Smooth muscle cell of the brain vasculature (primary cell): ENCODE measurements around the gene CDK18.
A peak's percentile ranks its signal among the peaks of the same experiment; 100 is the strongest.
"Not testable (repeated sequence)": the region's sequence is repeated elsewhere in the genome, so short reads cannot be mapped to it uniquely, and the experiment has no call there.

Experiments used
- DNase-seq: peaks from one replicate; pipeline ENCODE4 v3.0.0-alpha.2; 2012; ENCODE audit warnings: low read depth, low spot score

CDK18 gene

GRCh38 chr1:205504311-205505075, at the start of gene CDK18:
Gene CDK18 (plus strand): TSS chr1:205504669. CDS start chr1:205523168, 18,499 bp downstream.
- DNase-seq: no peak

- no peak for DNase-seq
These were observed 49.5 kb upstream of the CDK18 start for GRCh38 chr1:205454903-205455335.

DNA sequence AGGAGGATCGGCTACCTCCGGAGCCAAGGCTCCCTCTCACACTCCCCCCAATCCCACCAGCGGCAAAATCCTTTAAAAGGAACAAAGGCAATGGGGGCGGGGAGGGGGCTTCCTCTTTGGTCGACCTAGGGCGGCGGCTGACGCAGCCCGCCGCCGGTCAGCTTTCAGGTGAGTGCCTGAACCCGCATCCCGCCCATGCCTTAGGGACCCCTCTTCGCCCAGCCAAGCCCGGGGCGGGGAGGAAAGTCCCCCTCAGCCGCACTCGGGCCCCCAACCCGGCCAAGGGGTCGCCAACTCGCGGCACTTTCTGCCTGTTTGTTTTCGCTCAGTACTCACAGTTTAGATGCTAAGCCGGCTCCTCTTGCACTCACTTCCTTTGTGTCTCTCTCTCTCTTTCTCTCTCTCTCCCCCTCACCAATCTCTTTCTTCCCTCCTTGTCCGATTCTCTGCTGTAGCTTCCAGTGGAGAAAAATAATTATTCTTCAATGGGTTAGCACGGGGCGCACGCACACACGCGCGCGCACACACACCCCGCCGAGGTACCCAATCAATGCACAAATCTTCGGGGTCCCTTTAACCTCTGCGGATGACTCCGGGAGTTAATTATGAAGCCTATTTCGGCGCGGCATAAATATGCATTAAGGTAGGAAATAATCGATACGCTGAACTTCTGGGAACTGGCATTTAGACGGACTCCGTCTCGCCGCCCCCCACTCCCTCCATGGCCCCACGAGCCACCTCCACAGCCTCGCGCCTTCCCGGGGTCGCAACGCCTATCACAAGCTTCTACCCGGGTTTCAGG, 48.7 kb upstream of the CDK18 start, which contains the start of gene BLACAT1:
Gene BLACAT1 (minus strand): TSS at position 465 of the 802 bp plus-strand sequence.
- no peak for DNase-seq

DNA sequence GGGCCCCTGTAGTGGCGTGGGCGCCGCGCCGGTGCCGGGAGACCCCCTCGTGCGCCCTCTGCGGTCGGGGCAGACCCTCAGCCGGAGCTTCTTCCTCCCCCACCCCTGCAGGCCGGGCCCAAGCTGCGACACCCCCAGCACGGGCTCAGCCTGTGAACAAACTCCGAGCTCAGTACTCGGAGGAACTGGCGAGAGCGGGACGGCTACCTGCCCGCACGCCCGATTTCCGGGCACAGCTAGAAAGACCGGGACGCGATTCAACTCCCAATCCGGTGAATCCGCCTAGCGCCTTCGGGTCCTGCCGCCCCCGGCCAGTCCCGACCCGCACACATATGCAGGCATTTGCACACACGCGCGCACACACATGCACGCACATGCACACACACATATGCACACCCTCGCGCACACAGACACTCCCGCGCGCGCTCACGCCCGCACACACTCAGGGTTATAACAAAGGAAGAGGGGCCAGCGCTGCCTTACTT, 48.0 kb upstream of the CDK18 start:
- DNase-seq: no peak

- no peak for DNase-seq
These were observed 47.4 kb upstream of the CDK18 start for GRCh38 chr1:205456868-205457745.

DNA sequence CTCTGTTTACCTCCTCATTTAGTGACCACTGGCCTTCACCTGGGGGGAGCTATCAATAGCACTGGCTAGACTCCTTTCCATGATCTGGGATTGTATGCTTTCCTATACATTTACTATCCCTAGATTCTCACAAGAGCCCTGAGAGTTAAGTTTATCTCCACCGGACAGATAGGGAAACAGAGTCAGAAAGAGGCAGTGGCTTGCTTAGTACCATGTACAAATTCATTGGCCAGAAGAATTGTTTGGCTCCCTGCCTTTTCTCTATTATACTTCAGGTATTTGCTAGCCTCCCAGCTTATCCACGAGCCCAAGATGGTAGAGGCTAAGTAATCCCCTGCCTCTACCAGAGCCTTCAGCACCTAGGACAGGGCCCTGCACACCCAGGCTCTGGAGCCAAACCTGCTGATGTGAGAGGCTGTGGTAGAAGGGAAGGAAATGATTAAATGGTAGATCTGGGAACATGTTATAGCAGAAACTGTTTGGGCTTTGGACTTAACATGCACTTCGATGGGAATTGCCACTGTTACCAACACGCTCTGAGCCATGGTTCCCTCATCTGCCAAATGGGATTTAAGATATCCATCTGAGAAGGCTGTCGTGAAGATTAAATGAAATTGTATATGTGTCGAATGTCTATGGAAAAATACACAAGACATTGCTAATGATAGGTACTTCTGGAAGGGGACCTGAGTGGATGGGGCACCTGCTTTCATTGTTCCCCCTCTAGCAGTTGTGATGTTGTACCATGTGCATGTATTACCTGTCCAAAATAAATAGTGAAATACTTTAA, 45.5 kb upstream of the CDK18 start:
- DNase-seq: peak; percentile 23

GRCh38 chr1:205465392-205465791, 39.1 kb upstream of the CDK18 start:
- no peak for DNase-seq

DNA sequence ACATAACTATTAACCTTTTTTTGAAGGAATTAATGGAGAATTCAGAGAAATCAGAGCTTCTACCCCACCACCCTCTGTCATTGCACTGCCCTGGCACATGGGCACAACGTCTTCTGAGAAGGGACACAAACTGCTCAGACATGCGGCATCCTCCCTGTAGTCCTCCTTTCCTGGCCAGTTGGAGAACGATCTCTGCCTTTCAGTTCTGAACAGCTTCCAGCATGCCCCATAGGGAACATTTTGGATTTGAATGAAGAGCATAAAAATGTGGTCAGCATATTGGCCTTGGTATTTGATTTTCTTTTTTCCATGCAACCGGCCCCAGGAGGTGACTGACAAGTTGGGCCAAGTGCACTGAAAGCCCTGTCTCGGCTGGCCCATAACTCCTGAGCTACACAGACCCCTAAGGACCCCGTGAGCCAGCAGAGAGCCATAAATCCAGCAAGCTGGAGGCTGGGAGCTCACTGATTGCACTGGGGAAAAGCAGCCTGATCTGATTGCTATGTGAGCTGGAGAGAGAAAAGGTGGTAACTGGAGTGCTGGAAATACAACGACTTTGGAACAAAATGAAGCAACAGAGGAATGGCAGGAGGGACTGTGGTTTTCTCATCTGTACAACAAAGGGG, 37.8 kb upstream of the CDK18 start:
- no peak for DNase-seq

GRCh38 chr1:205470131-205470530, 34.3 kb upstream of the CDK18 start:
- no peak for DNase-seq

DNA sequence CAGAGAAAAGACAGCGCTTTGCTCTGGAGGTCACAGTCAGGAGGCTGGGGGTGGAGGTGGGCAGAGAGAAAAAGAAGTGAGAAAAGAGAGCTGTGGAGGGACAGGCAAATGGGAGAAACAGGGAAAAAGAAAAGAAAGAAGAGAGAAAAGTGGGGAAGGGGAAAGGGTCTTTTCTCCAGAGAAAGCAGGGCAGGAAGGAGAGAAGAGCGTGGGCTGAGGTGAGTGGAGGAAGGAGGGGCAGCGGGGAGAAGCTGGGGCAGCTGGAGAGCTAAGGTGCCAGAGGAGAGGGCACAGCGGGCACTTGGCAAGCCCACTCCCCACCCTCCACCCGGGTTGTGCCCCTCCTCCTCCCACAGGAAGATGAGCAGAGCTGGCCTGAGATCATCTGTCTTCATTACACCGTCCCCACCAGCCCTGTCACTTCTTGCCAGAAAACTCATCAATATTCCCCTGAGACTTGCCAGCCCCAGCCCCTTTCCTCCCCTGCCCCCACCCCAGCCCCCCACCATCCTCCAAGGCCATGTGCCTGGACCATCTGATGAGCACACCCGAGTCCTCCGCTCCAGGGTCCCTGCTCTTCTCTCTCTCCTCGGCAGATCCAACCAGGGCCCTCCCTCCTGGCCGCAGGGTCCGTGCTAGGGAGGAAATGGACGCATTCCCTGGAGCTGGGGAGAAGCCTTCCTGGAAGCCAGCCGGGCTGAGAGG, 31.6 kb upstream of the CDK18 start:
- DNase-seq: no peak

GRCh38 chr1:205473475-205473874, 31.0 kb upstream of the CDK18 start:
- DNase-seq: no peak

DNA sequence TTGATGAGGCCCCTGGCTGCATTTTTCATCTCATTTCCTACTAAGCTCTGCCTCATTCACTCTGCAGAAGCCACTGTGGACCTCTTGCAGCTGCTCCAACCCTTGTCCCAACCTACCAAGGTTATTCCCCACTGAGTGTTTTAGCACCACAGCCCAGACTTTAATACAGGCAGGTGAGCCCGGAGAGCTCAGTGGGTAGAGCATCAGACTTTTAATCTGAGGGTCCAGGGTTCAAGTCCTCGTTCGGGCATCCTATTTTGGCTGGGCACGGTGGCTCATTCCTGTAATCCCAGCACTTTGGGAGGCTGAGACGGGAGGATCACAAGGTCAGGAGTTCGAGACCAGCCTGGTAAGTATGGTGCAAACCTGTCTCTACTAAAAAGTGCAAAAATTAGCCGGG, 30.5 kb upstream of the CDK18 start:
- DNase-seq: no peak

DNA sequence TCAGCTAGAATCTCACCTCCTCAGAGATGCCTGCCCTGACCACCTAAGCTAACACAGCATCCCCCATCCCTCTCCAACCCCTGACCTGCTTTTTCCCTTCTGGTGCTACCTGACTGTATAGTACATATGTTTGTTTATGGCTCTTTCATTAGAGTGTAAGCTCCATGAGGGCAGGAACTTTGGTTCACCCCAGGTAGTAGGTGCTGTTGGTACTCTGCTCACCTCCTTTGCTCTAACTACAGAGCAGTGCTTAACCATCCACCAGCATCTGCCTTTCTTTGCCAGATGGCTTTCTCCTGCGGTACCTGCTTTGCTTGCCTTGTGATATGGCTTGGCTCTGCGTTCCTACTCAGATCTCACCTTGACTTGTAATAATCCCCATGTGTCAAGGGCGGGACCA, 29.9 kb upstream of the CDK18 start:
- no peak for DNase-seq

- DNase-seq: no peak
These were observed 28.6 kb upstream of the CDK18 start for GRCh38 chr1:205475855-205476254.

DNA sequence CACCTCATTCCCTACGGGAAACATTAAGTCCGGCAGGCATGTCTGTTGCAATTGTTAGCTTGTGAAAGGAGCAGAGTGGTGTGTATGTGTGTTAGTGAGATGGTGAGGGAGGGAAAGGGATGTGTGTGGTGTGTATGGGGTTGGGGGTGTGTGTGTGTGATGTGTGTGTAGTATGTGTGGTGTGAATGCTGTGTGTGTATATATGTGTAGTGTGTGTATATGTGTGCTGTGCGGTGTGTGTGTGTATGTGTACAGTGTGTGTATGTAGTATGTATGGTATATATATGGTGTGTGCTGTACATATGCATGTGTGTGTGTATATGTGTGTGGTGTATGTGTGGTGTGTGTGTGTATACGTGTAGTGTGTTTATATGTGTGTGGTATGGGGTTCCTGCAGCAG, 27.8 kb upstream of the CDK18 start:
- no peak for DNase-seq

GRCh38 chr1:205477121-205477758, 27.2 kb upstream of the CDK18 start:
- no peak for DNase-seq

DNA sequence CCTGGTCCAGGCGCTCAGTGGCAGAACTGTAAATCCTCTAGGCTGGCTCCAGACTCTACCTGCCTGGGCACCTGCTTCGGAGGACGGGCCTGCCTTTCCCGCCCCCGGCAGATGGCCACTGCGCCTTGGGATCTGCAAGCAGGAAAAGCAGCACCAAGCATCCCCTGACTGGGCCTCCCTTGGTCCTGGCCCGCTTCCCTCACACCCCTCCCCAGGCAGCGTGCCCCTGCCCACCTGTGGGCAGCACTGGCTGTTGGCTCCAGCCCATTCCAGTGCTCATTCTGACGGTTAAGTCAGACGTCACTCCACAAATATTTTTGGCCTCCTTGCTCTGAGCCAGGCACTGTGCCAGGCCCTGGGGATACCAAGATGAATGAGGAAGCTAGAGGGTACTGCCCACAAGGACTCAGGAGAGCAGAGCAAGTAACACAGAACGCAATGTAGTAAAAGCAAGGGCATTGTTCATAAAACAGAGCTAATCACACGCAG, 26.7 kb upstream of the CDK18 start:
- no peak for DNase-seq

- DNase-seq: not testable (repeated sequence)
These were observed 25.5 kb upstream of the CDK18 start for GRCh38 chr1:205478985-205479384.

DNA sequence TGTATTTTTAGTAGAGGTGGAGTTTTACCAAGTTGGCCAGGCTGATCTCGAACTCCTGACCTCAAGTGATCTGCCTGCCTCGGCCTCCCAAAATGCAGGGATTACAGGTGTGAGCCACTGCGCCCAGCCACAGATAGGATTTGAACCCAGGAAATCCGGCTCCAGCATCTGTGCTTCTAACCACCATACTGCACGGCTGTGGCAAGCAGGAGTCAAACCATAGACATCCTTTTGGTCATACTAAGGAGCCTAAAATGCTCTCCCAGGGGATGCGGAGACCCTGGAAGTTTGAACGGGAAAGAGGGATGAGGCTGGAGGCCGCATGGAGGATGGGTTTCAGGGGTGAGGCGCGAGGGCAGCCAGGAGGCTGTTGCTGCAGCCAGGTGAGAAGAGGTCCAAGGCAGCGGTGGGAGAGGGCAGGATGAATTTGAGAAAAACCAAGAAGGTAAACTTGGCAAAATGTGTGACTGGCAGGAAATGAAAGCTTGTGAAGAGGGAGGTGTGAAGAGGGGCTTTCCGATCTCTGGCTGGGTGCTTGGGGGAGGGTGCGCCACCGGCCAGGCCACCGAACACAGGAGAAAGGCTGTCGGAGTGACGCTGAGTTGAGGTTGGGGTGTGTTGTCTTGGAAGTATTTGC, 24.0 kb upstream of the CDK18 start:
- no peak for DNase-seq
